PC-3 (cell line): ENCODE measurements around the gene COG5. TPM values are rescaled to one million over a fixed set of nuclear protein-coding genes. Genes with fewer than 3 reads are reported as not detected.

Experiments used
- ATAC-seq: fragments of 200-7000 bp; cut with Tn5 transposase; 2 replicates; pipeline ENCODE4 v1.9.1; 2020; ENCODE audit warnings: mild to moderate bottlenecking, moderate library complexity
- BruUV-seq: library from RNA; stranded (reverse); fragments of 400-500 nt; replicated peaks from 2 replicates; lab custom pipeline; 2021; lab: Mats Ljungman, UMichigan
- CTCF ChIA-PET: fragments of 300-600 bp; sonication (Branson Sonifier 250); formaldehyde crosslinking; loops from one replicate; lab custom pipeline; 2022; ENCODE audit warnings: antibody characterized with exemption; lab: Charles Lee
- POLR2A ChIA-PET: fragments of 300-600 bp; sonication (Branson Sonifier 250); formaldehyde crosslinking; loops from one replicate; lab custom pipeline; 2022; ENCODE audit warnings: antibody characterized with exemption; ENCODE audit not compliant: unreplicated experiment; lab: Charles Lee
- DNase-seq: peaks from one replicate; pipeline ENCODE4 v3.0.0-alpha.2; 2015
- H2AFZ ChIP-seq: fragments of 300-600 bp; sonication (generic); 2 replicates; pipeline ENCODE4 v1.6.0; 2016; ENCODE audit warnings: antibody characterized with exemption, low read length
- H3F3A ChIP-seq: fragments of 300-600 bp; sonication (generic); one replicate; pipeline ENCODE4 v1.6.0; 2017; ENCODE audit warnings: antibody characterized with exemption, low read length, control low read depth, mild to moderate bottlenecking; ENCODE audit not compliant: unreplicated experiment
- H3K27ac ChIP-seq: fragments of 300-600 bp; sonication (generic); 2 replicates; pipeline ENCODE4 v1.5.1; 2016; ENCODE audit warnings: mild to moderate bottlenecking, low read length
- H3K27me3 ChIP-seq: fragments of 300-600 bp; sonication (generic); 2 replicates; pipeline ENCODE4 v1.6.1; 2016; ENCODE audit warnings: low read length, mixed read lengths
- H3K36me3 ChIP-seq: fragments of 300-600 bp; sonication (generic); 2 replicates; pipeline ENCODE4 v1.6.1; 2016; ENCODE audit warnings: low read depth, mixed run types, low read length, mixed read lengths
- H3K4me1 ChIP-seq: fragments of 300-600 bp; sonication (generic); 2 replicates; pipeline ENCODE4 v1.5.1; 2016; ENCODE audit warnings: low read length; ENCODE audit not compliant: insufficient read depth
- H3K4me2 ChIP-seq: fragments of 300-600 bp; sonication (generic); 2 replicates; pipeline ENCODE4 v1.6.0; 2016; ENCODE audit warnings: low read length
- H3K4me3 ChIP-seq: fragments of 300-600 bp; sonication (generic); 2 replicates; pipeline ENCODE4 v1.5.1; 2016; ENCODE audit warnings: mild to moderate bottlenecking, low read length, mixed read lengths
- H3K79me2 ChIP-seq: fragments of 300-600 bp; sonication (generic); 2 replicates; pipeline ENCODE4 v1.6.1; 2017; ENCODE audit warnings: low read length, mixed read lengths
- H3K9ac ChIP-seq: fragments of 300-600 bp; sonication (generic); 2 replicates; pipeline ENCODE4 v1.6.0; 2016; ENCODE audit warnings: mild to moderate bottlenecking, low read length
- H3K9me2 ChIP-seq: fragments of 300-600 bp; sonication (generic); replicated peaks from 2 replicates; pipeline ENCODE4 v1.6.1; 2016; ENCODE audit warnings: mixed run types, low read length, mixed read lengths
- H3K9me3 ChIP-seq: fragments of 300-600 bp; sonication (generic); 2 replicates; pipeline ENCODE4 v1.6.1; 2016; ENCODE audit warnings: low read length, mixed read lengths
- H4K20me1 ChIP-seq: fragments of 300-600 bp; sonication (generic); 2 replicates; pipeline ENCODE4 v1.6.1; 2016; ENCODE audit warnings: low read length, mixed read lengths
- CTCF ChIP-seq: fragments of 300-600 bp; sonication (generic); conservative IDR thresholded peaks from 2 replicates; pipeline ENCODE4 v1.5.1; 2017; ENCODE audit warnings: antibody characterized with exemption, low read depth, mild to moderate bottlenecking, low read length
- EZH2 ChIP-seq: fragments of 300-600 bp; sonication (generic); IDR thresholded peaks from one replicate; pipeline ENCODE4 v1.6.1; 2017; ENCODE audit warnings: antibody characterized with exemption, mild to moderate bottlenecking, low read length; ENCODE audit not compliant: unreplicated experiment
- EZH2phosphoT487 ChIP-seq: fragments of 300-600 bp; sonication (generic); IDR thresholded peaks from 2 replicates; pipeline ENCODE4 v1.6.1; 2018; ENCODE audit warnings: mild to moderate bottlenecking, antibody characterized with exemption, low read length, borderline replicate concordance
- intact Hi-C: fragments of 100-400 bp; cut with micrococcal nuclease; formaldehyde crosslinking; loops from 2 replicates; pipeline ENCODE4 v1.9.0; 2023
- total RNA-seq: library from RNA; depleted of rRNA; stranded (reverse); fragments of >200 nt; gene quantifications from 2 replicates; pipeline ENCODE4 v1.2.3, GENCODE V29; 2014

Gene COG5
- total RNA-seq, 1 experiment from 2014 or later: 51.7 TPM

GRCh38 chr7:107530751-107531150 is 33.0 kb downstream of the COG5 start:
- Histone ChIP-seq H3K9me2 (no peaks in the 10 kb centered on the region), H3F3A (no peaks in the 10 kb centered on the region), H3K36me3 (no peaks in the 10 kb centered on the region), H4K20me1 (no peaks in the 10 kb centered on the region), H3K4me2 (no peak overlapping the region), H3K79me2 (no peaks in the 10 kb centered on the region), H2AFZ (no peak overlapping the region), H3K27me3 (no peaks in the 10 kb centered on the region), H3K9ac (no peak overlapping the region), H3K4me3 (no peak overlapping the region), H3K4me1 (peaks cover 6% of the 10 kb centered on the region), H3K27ac (no peak overlapping the region), H3K9me3 (no peaks in the 10 kb centered on the region)
- intact Hi-C loops: no loop called here
- ChIA-PET CTCF (no interaction called here), POLR2A (no interaction called here)
- no TSS peak for BruUV-seq
- no peak for DNase-seq
- no peak for TF ChIP-seq EZH2
- TF ChIP-seq CTCF: no peak
- no peak for TF ChIP-seq EZH2phosphoT487
- no peak for ATAC-seq

- ChIA-PET POLR2A (interaction anchor here (0.6 kb wide), 1 partner anchor 187 kb away, joined by 4 read pairs; no protein-coding TSS in a partner anchor), CTCF (no interaction called here)
- no peaks in the 10 kb centered on the region for H3K27me3 ChIP-seq
- no peaks in the 10 kb centered on the region for H3K36me3 ChIP-seq
- DNase-seq: peak; percentile 57
- peaks cover 6% of the 10 kb centered on the region for H3K4me1 ChIP-seq
- intact Hi-C loops: loop anchor here (2.0 kb wide), 1 partner anchor 18 kb away; no protein-coding TSS in a partner anchor
- no peak overlapping the region for H3K27ac ChIP-seq
- H4K20me1 ChIP-seq: no peaks in the 10 kb centered on the region
- no peak for TF ChIP-seq EZH2
- no peak for TF ChIP-seq EZH2phosphoT487
- TF ChIP-seq CTCF: no peak
- no peaks in the 10 kb centered on the region for H3F3A ChIP-seq
- H3K9me3 ChIP-seq: no peaks in the 10 kb centered on the region
- H3K9ac ChIP-seq: no peak overlapping the region
- H3K4me2 ChIP-seq: no peak overlapping the region
- H3K79me2 ChIP-seq: no peaks in the 10 kb centered on the region
- BruUV-seq: no TSS peak
- H3K9me2 ChIP-seq: no peaks in the 10 kb centered on the region
- no peak overlapping the region for H2AFZ ChIP-seq
- no peak overlapping the region for H3K4me3 ChIP-seq
- ATAC-seq: peak; percentile 79
Measured at GRCh38 chr7:107528461-107528860, 35.3 kb downstream of the COG5 start.

- ChIA-PET POLR2A (no interaction called here), CTCF (no interaction called here)
- no TSS peak for BruUV-seq
- no peaks in the 10 kb centered on the region for H3F3A ChIP-seq
- H2AFZ ChIP-seq: no peak overlapping the region
- no peaks in the 10 kb centered on the region; the same call in 1 of the 2 replicates for H3K36me3 ChIP-seq
- no peak overlapping the region for H3K9ac ChIP-seq
- no peaks in the 10 kb centered on the region for H3K9me3 ChIP-seq
- no peaks in the 10 kb centered on the region for H3K79me2 ChIP-seq
- no peaks in the 10 kb centered on the region for H4K20me1 ChIP-seq
- no peak for DNase-seq
- H3K27ac ChIP-seq: no peak overlapping the region
- no peaks in the 10 kb centered on the region for H3K27me3 ChIP-seq
- peaks cover 6% of the 10 kb centered on the region for H3K4me1 ChIP-seq
- ATAC-seq: no peak
- intact Hi-C loops: no loop called here
- no peak overlapping the region for H3K4me3 ChIP-seq
- no peak overlapping the region for H3K4me2 ChIP-seq
- H3K9me2 ChIP-seq: no peaks in the 10 kb centered on the region
- no peak for TF ChIP-seq EZH2phosphoT487
- TF ChIP-seq CTCF: no peak
- TF ChIP-seq EZH2: no peak
Measured at GRCh38 chr7:107527196-107527595, 36.5 kb downstream of the COG5 start.
